ENCODE measurements around the gene NWD2. TPM values are rescaled to one million over a fixed set of nuclear protein-coding genes. Genes with fewer than 3 reads are reported as not detected.

NWD2 gene
- total and polyA plus RNA-seq, 2 experiments from 2014 or later: not detected

GRCh38 chr4:37258221-37258620 is 13.7 kb downstream of the NWD2 start:
- TF ChIP-seq EZH2 (IDR thresholded peaks at IDR 0.05; ENCODE audit: insufficient read depth, poor library complexity, severe bottlenecking): no peak
- no peak for TF ChIP-seq EZH2phosphoT487 (IDR thresholded peaks at IDR 0.05; ENCODE audit: insufficient read depth, low read depth)
- in situ Hi-C loops (cut with MboI): no loop called here
- Histone ChIP-seq H3K4me3 (no peak overlapping the region), H3K27me3 (replicated peaks; ENCODE audit: insufficient read depth) (no peaks in the 10 kb centered on the region), H3K9ac (no peak overlapping the region), H2AFZ (no peak overlapping the region), H3K9me3 (ENCODE audit: low read depth) (no peaks in the 10 kb centered on the region), H4K20me1 (ENCODE audit: insufficient read depth) (no peaks in the 10 kb centered on the region), H3K4me2 (ENCODE audit: unreplicated experiment) (no peak overlapping the region), H3F3A (ENCODE audit: insufficient read depth) (no peaks in the 10 kb centered on the region), H3K4me1 (ENCODE audit: insufficient read depth) (no peaks in the 10 kb centered on the region), H3K36me3 (ENCODE audit: low read depth) (no peaks in the 10 kb centered on the region), H3K9me2 (ENCODE audit: insufficient read depth) (no peaks in the 10 kb centered on the region), H3K27ac (no peak overlapping the region), H3K79me2 (ENCODE audit: insufficient read depth) (no peaks in the 10 kb centered on the region)
- no peak for DNase-seq
- WGBS, 2 experiments (ENCODE audit: low coverage in 1 of 2, low lambda C conversion rate in 2 of 2, missing lambda C conversion rate in 2 of 2): 11 to 17% methylated on average over 1 of the region's 1 CpG

GRCh38 chr4:37268319-37268718 is 23.8 kb downstream of the NWD2 start:
- H3K27ac ChIP-seq: no peak overlapping the region
- no peak overlapping the region for H3K4me3 ChIP-seq
- in situ Hi-C loops (cut with MboI): no loop called here
- DNase-seq: no peak
- 28 to 30% methylated on average over 3 of the region's 3 CpGs for WGBS, 2 experiments (ENCODE audit: low coverage in 1 of 2, low lambda C conversion rate in 2 of 2, missing lambda C conversion rate in 2 of 2)
- no peaks in the 10 kb centered on the region for H3K36me3 ChIP-seq (ENCODE audit: low read depth)
- H3K9me3 ChIP-seq (ENCODE audit: low read depth): no peaks in the 10 kb centered on the region
- no peaks in the 10 kb centered on the region for H3K79me2 ChIP-seq (ENCODE audit: insufficient read depth)
- H3K9ac ChIP-seq: no peak overlapping the region
- H3K4me2 ChIP-seq (ENCODE audit: unreplicated experiment): no peak overlapping the region
- H3K27me3 ChIP-seq (replicated peaks; ENCODE audit: insufficient read depth): no peaks in the 10 kb centered on the region
- no peaks in the 10 kb centered on the region for H4K20me1 ChIP-seq (ENCODE audit: insufficient read depth)
- no peaks in the 10 kb centered on the region for H3K4me1 ChIP-seq (ENCODE audit: insufficient read depth)
- no peaks in the 10 kb centered on the region for H3K9me2 ChIP-seq (ENCODE audit: insufficient read depth)
- no peak overlapping the region for H2AFZ ChIP-seq
- TF ChIP-seq EZH2phosphoT487 (IDR thresholded peaks at IDR 0.05; ENCODE audit: insufficient read depth, low read depth) (no peak), EZH2 (IDR thresholded peaks at IDR 0.05; ENCODE audit: insufficient read depth, poor library complexity, severe bottlenecking) (no peak)
- H3F3A ChIP-seq (ENCODE audit: insufficient read depth): no peaks in the 10 kb centered on the region

- 13 to 29% methylated on average over 1 of the region's 1 CpG for WGBS, 2 experiments (ENCODE audit: low coverage in 1 of 2, low lambda C conversion rate in 2 of 2, missing lambda C conversion rate in 2 of 2)
- TF ChIP-seq EZH2phosphoT487 (IDR thresholded peaks at IDR 0.05; ENCODE audit: insufficient read depth, low read depth) (no peak), EZH2 (IDR thresholded peaks at IDR 0.05; ENCODE audit: insufficient read depth, poor library complexity, severe bottlenecking) (no peak)
- no peaks in the 10 kb centered on the region for H3F3A ChIP-seq (ENCODE audit: insufficient read depth)
- H2AFZ ChIP-seq: no peak overlapping the region
- DNase-seq: no peak
- no peaks in the 10 kb centered on the region for H3K4me1 ChIP-seq (ENCODE audit: insufficient read depth)
- no peaks in the 10 kb centered on the region for H3K9me3 ChIP-seq (ENCODE audit: low read depth)
- in situ Hi-C loops (cut with MboI): no loop called here
- H3K27me3 ChIP-seq (replicated peaks; ENCODE audit: insufficient read depth): no peaks in the 10 kb centered on the region
- H3K9me2 ChIP-seq (ENCODE audit: insufficient read depth): no peaks in the 10 kb centered on the region
- no peak overlapping the region for H3K4me3 ChIP-seq
- no peak overlapping the region for H3K9ac ChIP-seq
- no peak overlapping the region for H3K4me2 ChIP-seq (ENCODE audit: unreplicated experiment)
- H3K79me2 ChIP-seq (ENCODE audit: insufficient read depth): no peaks in the 10 kb centered on the region
- no peak overlapping the region for H3K27ac ChIP-seq
- no peaks in the 10 kb centered on the region for H3K36me3 ChIP-seq (ENCODE audit: low read depth)
- no peaks in the 10 kb centered on the region for H4K20me1 ChIP-seq (ENCODE audit: insufficient read depth)
These were observed 34.6 kb downstream of the NWD2 start for GRCh38 chr4:37279121-37279520.

- no peaks in the 10 kb centered on the region for H3K79me2 ChIP-seq (ENCODE audit: insufficient read depth)
- in situ Hi-C loops (cut with MboI): no loop called here
- H3K27me3 ChIP-seq (replicated peaks; ENCODE audit: insufficient read depth): no peaks in the 10 kb centered on the region
- no peak overlapping the region for H2AFZ ChIP-seq
- no peak overlapping the region for H3K4me3 ChIP-seq
- H3K4me2 ChIP-seq (ENCODE audit: unreplicated experiment): no peak overlapping the region
- no peak overlapping the region for H3K27ac ChIP-seq
- TF ChIP-seq EZH2phosphoT487 (IDR thresholded peaks at IDR 0.05; ENCODE audit: insufficient read depth, low read depth) (no peak), EZH2 (IDR thresholded peaks at IDR 0.05; ENCODE audit: insufficient read depth, poor library complexity, severe bottlenecking) (no peak)
- H3F3A ChIP-seq (ENCODE audit: insufficient read depth): no peaks in the 10 kb centered on the region
- no peaks in the 10 kb centered on the region for H3K4me1 ChIP-seq (ENCODE audit: insufficient read depth)
- no peak for DNase-seq
- H3K9ac ChIP-seq: no peak overlapping the region
- H3K9me2 ChIP-seq (ENCODE audit: insufficient read depth): no peaks in the 10 kb centered on the region
- 17% methylated on average over 6 of the region's 6 CpGs for WGBS, 2 experiments (ENCODE audit: low coverage in 1 of 2, low lambda C conversion rate in 2 of 2, missing lambda C conversion rate in 2 of 2)
- no peaks in the 10 kb centered on the region for H4K20me1 ChIP-seq (ENCODE audit: insufficient read depth)
- H3K9me3 ChIP-seq (ENCODE audit: low read depth): no peaks in the 10 kb centered on the region
- no peaks in the 10 kb centered on the region for H3K36me3 ChIP-seq (ENCODE audit: low read depth)
These were observed 35.5 kb downstream of the NWD2 start for GRCh38 chr4:37279894-37280592.

All from GM23248 (cell line).